HG03060 (cell line): Measurements from ENCODE around the gene MXI1.
"Not testable (repeated sequence)": the region's sequence is repeated elsewhere in the genome, so short reads cannot be mapped to it uniquely, and the experiment has no call there.

Experiments
- ATAC-seq: cut with Tn5 transposase; IDR thresholded peaks from one replicate; pipeline ENCODE4 v1.9.1; 2021; ENCODE audit warnings: low read depth, moderate number of reproducible peaks; ENCODE audit not compliant: unreplicated experiment

MXI1 gene

GRCh38 chr10:110179220-110179619 lies 28.2 kb upstream of the MXI1 start:
- no peak for ATAC-seq

GRCh38 chr10:110181451-110181850 lies 26.0 kb upstream of the MXI1 start:
- ATAC-seq = no peak

GRCh38 chr10:110181911-110182310 lies 25.5 kb upstream of the MXI1 start:
- ATAC-seq = no peak

- no peak for ATAC-seq
Observed at GRCh38 chr10:110184398-110184797, 23.0 kb upstream of the MXI1 start.

- ATAC-seq = not testable (repeated sequence)
Observed at GRCh38 chr10:110185646-110186182, 21.7 kb upstream of the MXI1 start.

GRCh38 chr10:110190170-110190569 lies 17.2 kb upstream of the MXI1 start:
- no peak for ATAC-seq

GRCh38 chr10:110192552-110192951 lies 14.9 kb upstream of the MXI1 start:
- no peak for ATAC-seq

GRCh38 chr10:110200503-110200902 lies 6.9 kb upstream of the MXI1 start:
- no peak for ATAC-seq

GRCh38 chr10:110201046-110201445 lies 6.4 kb upstream of the MXI1 start:
- not testable (repeated sequence) for ATAC-seq

GRCh38 chr10:110203500-110204455 lies 3.6 kb upstream of the MXI1 start:
- no peak for ATAC-seq

GRCh38 chr10:110205051-110205675 lies 2.2 kb upstream of the MXI1 start:
- no peak for ATAC-seq

- ATAC-seq = no peak
Observed at GRCh38 chr10:110207805-110208613, 604 bp downstream of the MXI1 start.

- no peak for ATAC-seq
Observed at GRCh38 chr10:110208614-110209453, 1.4 kb downstream of the MXI1 start.

GRCh38 chr10:110209454-110209925 lies 2.1 kb downstream of the MXI1 start:
- ATAC-seq = no peak

GRCh38 chr10:110209926-110210673 lies 2.7 kb downstream of the MXI1 start:
- ATAC-seq = no peak

GRCh38 chr10:110210674-110211464 lies 3.5 kb downstream of the MXI1 start:
- peak; percentile 68 for ATAC-seq

GRCh38 chr10:110211465-110211843 lies 4.0 kb downstream of the MXI1 start:
- no peak for ATAC-seq
